A673 (cell line): ENCODE measurements around the gene STAMBPL1. TPM values are rescaled to one million over a fixed set of nuclear protein-coding genes. Genes with fewer than 3 reads are reported as not detected.

Source experiments
- BruUV-seq: library from RNA; stranded (reverse); fragments of 400-500 nt; replicated peaks from 2 replicates; lab custom pipeline; 2021; lab: Mats Ljungman, UMichigan
- CTCF ChIA-PET: fragments of 300-600 bp; sonication (Branson Sonifier 250); formaldehyde crosslinking; loops from one replicate; lab custom pipeline; 2022; ENCODE audit warnings: antibody characterized with exemption; lab: Charles Lee
- POLR2A ChIA-PET: fragments of 300-600 bp; sonication (Branson Sonifier 250); formaldehyde crosslinking; loops from one replicate; lab custom pipeline; 2022; ENCODE audit warnings: antibody characterized with exemption; ENCODE audit not compliant: low non-redundant PET; lab: Charles Lee
- DNase-seq: peaks from one replicate; pipeline ENCODE4 v3.0.0-alpha.2; 2015; ENCODE audit warnings: low spot score
- H3K27ac ChIP-seq: fragments of 200-600 bp; sonication (generic); 2 replicates; pipeline ENCODE4 v1.5.1; 2016; ENCODE audit warnings: mixed run types, low read depth, mild to moderate bottlenecking, mixed read lengths, antibody characterized with exemption, low read length; ENCODE audit not compliant: poor library complexity, severe bottlenecking
- H3K27me3 ChIP-seq: fragments of 200-600 bp; sonication (generic); replicated peaks from 2 replicates; pipeline ENCODE4 v1.6.1; 2017; ENCODE audit warnings: mixed run types, low read depth, mild to moderate bottlenecking, mixed read lengths, antibody characterized with exemption, low read length; ENCODE audit not compliant: insufficient read depth, poor library complexity
- H3K36me3 ChIP-seq: fragments of 200-600 bp; sonication (generic); 2 replicates; pipeline ENCODE4 v1.6.1; 2016; ENCODE audit warnings: mixed run types, mild to moderate bottlenecking, mixed read lengths, antibody characterized with exemption, low read length; ENCODE audit not compliant: insufficient read depth, poor library complexity, severe bottlenecking
- H3K4me1 ChIP-seq: fragments of 200-600 bp; sonication (generic); 2 replicates; pipeline ENCODE4 v1.6.1; 2017; ENCODE audit warnings: mixed run types, mild to moderate bottlenecking, mixed read lengths, antibody characterized with exemption, low read length; ENCODE audit not compliant: insufficient read depth, poor library complexity, severe bottlenecking
- H3K4me3 ChIP-seq: fragments of 200-600 bp; sonication (generic); 2 replicates; pipeline ENCODE4 v1.5.1; 2016; ENCODE audit warnings: low read depth, mixed run types, mild to moderate bottlenecking, mixed read lengths, low read length; ENCODE audit not compliant: poor library complexity, severe bottlenecking
- H3K9me3 ChIP-seq: fragments of 200-600 bp; sonication (generic); 2 replicates; pipeline ENCODE4 v1.6.1; 2016; ENCODE audit warnings: mixed run types, low read depth, mild to moderate bottlenecking, mixed read lengths, antibody characterized with exemption, low read length; ENCODE audit not compliant: poor library complexity, severe bottlenecking
- EZH2 ChIP-seq: fragments of 200-600 bp; sonication (generic); IDR thresholded peaks from 2 replicates; pipeline ENCODE4 v1.6.1; 2017; ENCODE audit warnings: borderline replicate concordance, low read depth, mild to moderate bottlenecking, mixed read lengths, antibody characterized with exemption, low read length; ENCODE audit not compliant: poor library complexity, severe bottlenecking
- intact Hi-C: fragments of 100-400 bp; cut with micrococcal nuclease; formaldehyde crosslinking; loops from one replicate; pipeline ENCODE4 v1.10.0; 2022; ENCODE audit not compliant: unreplicated experiment
- total RNA-seq: library from RNA; stranded (reverse); gene quantifications from 2 replicates; pipeline ENCODE4 v1.2.3, GENCODE V29; 2021
- TF ChIP-seq, protein P1 (sequence below): fragments of 300-800, 200-600 bp; sonication (generic); conservative IDR thresholded peaks from 2 replicates; pipeline ENCODE4 v1.5.1; 2017; ENCODE audit warnings: low read depth, mild to moderate bottlenecking, antibody characterized with exemption, low read length, moderate library complexity, mixed read lengths

The STAMBPL1 gene
- total RNA-seq, 1 experiment from 2014 or later, result 71.8 TPM

DNA sequence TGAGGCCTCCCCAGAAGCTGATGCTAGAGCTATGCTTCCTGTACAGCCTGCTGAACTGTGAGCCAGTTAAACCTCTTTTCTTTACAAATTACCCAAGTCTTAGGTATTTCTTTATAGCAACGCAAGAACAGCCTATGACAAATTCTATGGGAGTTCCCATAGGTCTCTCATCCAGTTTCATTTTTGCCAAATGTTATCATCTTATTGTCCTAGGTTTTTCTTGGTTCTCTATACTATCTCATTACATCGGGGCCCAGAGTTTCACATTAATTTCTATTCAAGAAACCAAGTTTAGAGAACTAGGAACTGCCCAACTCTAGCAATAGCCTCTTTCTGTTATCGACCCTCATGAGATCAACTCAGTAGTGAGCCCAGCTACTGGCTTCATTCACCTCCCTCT is 56.6 kb downstream of the STAMBPL1 start:
- Histone ChIP-seq H3K27ac (peak overlapping the region; percentile 60), H3K27me3 (no peaks in the 10 kb centered on the region), H3K36me3 (peaks cover 37% of the 10 kb centered on the region), H3K4me1 (peaks cover 24% of the 10 kb centered on the region), H3K4me3 (no peak overlapping the region), H3K9me3 (no peaks in the 10 kb centered on the region)
- TF ChIP-seq, protein P1, sequence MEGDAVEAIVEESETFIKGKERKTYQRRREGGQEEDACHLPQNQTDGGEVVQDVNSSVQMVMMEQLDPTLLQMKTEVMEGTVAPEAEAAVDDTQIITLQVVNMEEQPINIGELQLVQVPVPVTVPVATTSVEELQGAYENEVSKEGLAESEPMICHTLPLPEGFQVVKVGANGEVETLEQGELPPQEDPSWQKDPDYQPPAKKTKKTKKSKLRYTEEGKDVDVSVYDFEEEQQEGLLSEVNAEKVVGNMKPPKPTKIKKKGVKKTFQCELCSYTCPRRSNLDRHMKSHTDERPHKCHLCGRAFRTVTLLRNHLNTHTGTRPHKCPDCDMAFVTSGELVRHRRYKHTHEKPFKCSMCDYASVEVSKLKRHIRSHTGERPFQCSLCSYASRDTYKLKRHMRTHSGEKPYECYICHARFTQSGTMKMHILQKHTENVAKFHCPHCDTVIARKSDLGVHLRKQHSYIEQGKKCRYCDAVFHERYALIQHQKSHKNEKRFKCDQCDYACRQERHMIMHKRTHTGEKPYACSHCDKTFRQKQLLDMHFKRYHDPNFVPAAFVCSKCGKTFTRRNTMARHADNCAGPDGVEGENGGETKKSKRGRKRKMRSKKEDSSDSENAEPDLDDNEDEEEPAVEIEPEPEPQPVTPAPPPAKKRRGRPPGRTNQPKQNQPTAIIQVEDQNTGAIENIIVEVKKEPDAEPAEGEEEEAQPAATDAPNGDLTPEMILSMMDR, result no peak
- no peak for TF ChIP-seq EZH2
- BruUV-seq, result no TSS peak
- intact Hi-C loops, result loop anchor here (10.0 kb wide), 1 partner anchor 252 kb away; no protein-coding TSS in a partner anchor
- CTCF ChIA-PET, result interaction anchor here (1.4 kb wide), 1 partner anchor 102 kb away, joined by 3 read pairs; no protein-coding TSS in a partner anchor
- no peak for DNase-seq
- POLR2A ChIA-PET, result no interaction called here

DNA sequence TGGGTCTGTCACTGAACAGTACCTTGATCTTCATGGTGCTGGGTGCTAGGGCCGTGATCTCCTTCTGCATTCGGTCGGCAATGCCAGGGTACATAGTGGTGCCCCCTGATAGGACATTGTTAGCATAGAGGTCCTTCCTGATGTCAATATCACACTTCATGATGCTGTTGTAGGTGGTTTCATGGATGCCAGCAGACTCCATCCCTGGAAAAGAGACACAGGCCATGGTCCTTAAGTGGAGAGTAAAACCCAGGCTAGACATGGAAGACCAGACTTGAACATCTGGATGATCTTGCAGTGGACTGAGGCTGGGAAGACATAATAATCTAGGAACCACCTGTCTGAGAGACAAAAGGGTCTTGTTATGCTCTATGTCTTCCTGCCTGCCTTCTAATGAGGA is 58.0 kb downstream of the STAMBPL1 start:
- peaks cover 44% of the 10 kb centered on the region for H3K36me3 ChIP-seq
- ChIA-PET POLR2A (no interaction called here), CTCF (no interaction called here)
- H3K9me3 ChIP-seq, result no peaks in the 10 kb centered on the region
- TF ChIP-seq, protein P1, result no peak
- no peak for TF ChIP-seq EZH2
- intact Hi-C loops, result loop anchor here (10.0 kb wide), 1 partner anchor 253 kb away; no protein-coding TSS in a partner anchor
- no TSS peak for BruUV-seq
- H3K4me1 ChIP-seq, result peaks cover 18% of the 10 kb centered on the region
- no peak for DNase-seq
- H3K27ac ChIP-seq, result no peak overlapping the region
- no peak overlapping the region for H3K4me3 ChIP-seq
- no peaks in the 10 kb centered on the region for H3K27me3 ChIP-seq

DNA sequence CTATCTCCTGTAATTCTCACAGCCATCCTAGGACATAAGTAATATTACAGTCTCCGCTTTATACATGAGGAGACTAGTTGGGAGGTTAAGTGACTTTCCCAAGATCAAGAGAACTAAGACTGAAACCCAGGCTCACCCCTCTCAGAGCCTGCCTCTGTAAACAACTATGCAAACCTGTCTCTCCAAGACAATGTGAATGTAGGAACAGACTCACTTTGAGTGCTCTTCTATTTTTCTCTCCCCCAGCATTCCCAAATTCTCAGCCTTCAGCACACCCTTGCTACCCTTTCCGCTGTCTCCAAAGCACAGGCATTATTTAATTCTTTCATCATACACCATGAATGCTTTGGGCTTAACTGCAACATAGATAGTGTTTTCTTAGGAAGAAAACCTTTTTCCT is 58.9 kb downstream of the STAMBPL1 start:
- intact Hi-C loops, result loop anchor here (10.0 kb wide), 1 partner anchor 254 kb away; no protein-coding TSS in a partner anchor
- TF ChIP-seq EZH2, result no peak
- TF ChIP-seq, protein P1, result no peak
- Histone ChIP-seq H3K27me3 (no peaks in the 10 kb centered on the region), H3K4me3 (no peak overlapping the region), H3K36me3 (peaks cover 44% of the 10 kb centered on the region), H3K9me3 (no peaks in the 10 kb centered on the region), H3K27ac (peak overlapping the region; percentile 11), H3K4me1 (peaks cover 18% of the 10 kb centered on the region)
- POLR2A ChIA-PET, result no interaction called here
- BruUV-seq, result no TSS peak
- CTCF ChIA-PET, result no interaction called here
- no peak for DNase-seq
